Adrenal gland (tissue), 12 donors: Measurements from ENCODE around the gene GRAP. TPM values are rescaled to one million over a fixed set of nuclear protein-coding genes. Genes with fewer than 3 reads are reported as not detected.

Experiments
- DNase-seq, 7 donors: peaks; one replicate each; pipeline ENCODE4 v3.0.0-alpha.2; 2019 to 2020
- H3K27ac ChIP-seq, 5 donors: fragments of 200-600 bp; sonication (generic) in 4 of 5; 1 replicate in 3 of 5; 2 replicates in 2 of 5; pipeline versions ENCODE4 v1.5.1 to v1.8.0; 2016 to 2020; ENCODE audit warnings: mild to moderate bottlenecking in 1 of 5
- H3K27me3 ChIP-seq: fragments of 200-600 bp; 2 replicates; pipeline ENCODE4 v1.8.0; 2021
- H3K36me3 ChIP-seq, 2 donors: fragments of 200-600 bp; replicated peaks in 1 of 2; 1 replicate in 1 of 2; 2 replicates in 1 of 2; pipeline versions ENCODE4 v1.5.1 to v1.8.0; 2018 to 2022
- H3K4me1 ChIP-seq, 2 donors: fragments of 200-600 bp; replicated peaks in 1 of 2; 1 replicate in 1 of 2; 2 replicates in 1 of 2; pipeline versions ENCODE4 v1.5.1 to v1.8.0; 2018 to 2021
- H3K4me3 ChIP-seq, 4 donors: fragments of 200-600 bp; sonication (generic) in 3 of 4; one replicate each; pipeline ENCODE4 v1.5.1; 2016 to 2018
- H3K9me3 ChIP-seq, 3 donors: fragments of 200-600 bp; sonication (generic) in 1 of 3; replicated peaks in 1 of 3; 1 replicate in 2 of 3; 2 replicates in 1 of 3; pipeline versions ENCODE4 v1.5.1 to v1.8.0; 2016 to 2021
- POLR2A ChIP-seq, 2 donors: fragments of 450-650 bp; IDR thresholded peaks; one replicate each; pipeline ENCODE4 v1.6.1; 2017; ENCODE audit warnings: antibody characterized with exemption in 2 of 2, mild to moderate bottlenecking in 2 of 2, moderate library complexity in 1 of 2
- WGBS, 4 donors: extraction: QIAGEN DNeasy Blood & Tissue Kit in 2 of 4; methylation state at CpG; one replicate each; pipeline versions ENCODE4 v1.1.5 to v1.1.7; 2013 to 2017; 5-methylcytosine and 5-hydroxymethylcytosine counted together
- intact Hi-C, 2 donors: fragments of 100-400 bp; cut with DNase I; formaldehyde crosslinking; loops; one replicate each; pipeline versions ENCODE4 v1.14.1 to v1.15.0; 2022 to 2023
- polyA plus RNA-seq, 3 donors: library from polyadenylated mRNA; stranded (reverse); fragments of 200-250 nt in 2 of 3; fragments of 350-450 nt in 1 of 3; fragmentation: Illumina TruSeq in 1 of 3; extraction: RNeasy Lipid Tissue Mini Kit (QIAGEN cat#74804) in 1 of 3; gene quantifications; one replicate each; pipeline ENCODE4 v1.2.3, GENCODE V29; 2013 to 2014
- total RNA-seq, 9 donors: library from RNA; depleted of rRNA in 4 of 9; stranded (reverse); fragments of >200 nt in 4 of 9; fragments of 120-200 nt in 1 of 9; fragmentation: NEBNext Ultra II Directional in 1 of 9; extraction: Animal tissue kit (Norgen Biotek cat#: 25700) in 1 of 9; gene quantifications; one replicate each; pipeline versions ENCODE4 v1.1.0 to v1.2.4, GENCODE V29; 2013 to 2023
- TF ChIP-seq, protein P1 (sequence below), 6 experiments: fragments of 450-650 bp in 4 of 6; fragments of 200-600 bp in 2 of 6; sonication (generic) in 1 of 6; IDR thresholded peaks; 1 replicate in 5 of 6; 2 replicates in 1 of 6; pipeline versions ENCODE4 v1.5.1 to v1.8.0; 2016 to 2021; ENCODE audit warnings: antibody characterized with exemption in 6 of 6, mild to moderate bottlenecking in 2 of 6, moderate library complexity in 1 of 6
- donor health status: healthy with polysubstance abuse.
- donor health status: Bipolar disorder and iron deficiency.
- donor health status: DM: yes; HTN: yes; CAD: no.
- donor health status: DM: no; HTN: no; CAD: no.
- donor health status: DM: no; HTN: no; CAD: no.
- donor health status: DM: yes; HTN: yes; CAD: no.

Gene GRAP
- total and polyA plus RNA-seq, 12 donors: 1.7 to 17.0 (median 7.5) TPM

DNA sequence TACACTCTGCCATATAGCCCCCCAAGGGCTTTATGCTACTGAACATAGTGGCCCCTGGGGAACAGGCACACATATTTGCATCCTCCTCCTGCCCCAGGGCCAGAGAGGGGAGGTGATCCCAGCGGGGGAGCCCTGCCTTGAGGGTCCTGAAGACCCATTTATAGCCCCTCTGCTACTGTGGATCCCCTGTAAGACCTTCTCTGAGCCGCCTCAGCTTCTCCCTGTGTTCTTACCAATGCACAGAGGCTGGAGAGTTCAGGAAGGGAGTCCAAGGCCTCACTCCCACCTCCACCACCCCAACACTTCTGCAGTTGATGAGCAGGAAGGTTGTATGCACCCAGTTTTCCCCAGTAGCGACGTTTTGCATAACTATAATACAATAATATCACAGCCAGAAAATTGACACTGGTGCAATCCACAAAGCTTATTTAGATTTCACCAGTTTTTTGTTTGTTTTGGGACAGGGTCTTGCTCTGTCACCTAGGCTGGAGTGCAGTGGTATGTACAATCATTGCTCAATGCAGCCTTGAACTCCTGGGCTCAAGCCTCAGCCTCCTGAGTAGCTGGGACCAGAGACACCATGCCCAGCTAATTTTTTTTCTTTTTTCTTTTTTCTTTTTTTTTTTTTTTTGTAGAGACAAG, 40.8 kb downstream of the GRAP start:
- Histone ChIP-seq H3K4me3 (no peak overlapping the region), H3K27ac (no peak overlapping the region), H3K4me1 (peaks cover 12 to 13% of the 10 kb centered on the region in 2 donors), H3K36me3 (no peaks in the 10 kb centered on the region), H3K27me3 (no peaks in the 10 kb centered on the region), H3K9me3 (no peaks in the 10 kb centered on the region)
- intact Hi-C loops: no loop called here
- 89 to 93% (median 92%) methylated on average over 4 of the region's 4 CpGs for WGBS, 4 donors
- DNase-seq: no peak
- TF ChIP-seq, protein P1, sequence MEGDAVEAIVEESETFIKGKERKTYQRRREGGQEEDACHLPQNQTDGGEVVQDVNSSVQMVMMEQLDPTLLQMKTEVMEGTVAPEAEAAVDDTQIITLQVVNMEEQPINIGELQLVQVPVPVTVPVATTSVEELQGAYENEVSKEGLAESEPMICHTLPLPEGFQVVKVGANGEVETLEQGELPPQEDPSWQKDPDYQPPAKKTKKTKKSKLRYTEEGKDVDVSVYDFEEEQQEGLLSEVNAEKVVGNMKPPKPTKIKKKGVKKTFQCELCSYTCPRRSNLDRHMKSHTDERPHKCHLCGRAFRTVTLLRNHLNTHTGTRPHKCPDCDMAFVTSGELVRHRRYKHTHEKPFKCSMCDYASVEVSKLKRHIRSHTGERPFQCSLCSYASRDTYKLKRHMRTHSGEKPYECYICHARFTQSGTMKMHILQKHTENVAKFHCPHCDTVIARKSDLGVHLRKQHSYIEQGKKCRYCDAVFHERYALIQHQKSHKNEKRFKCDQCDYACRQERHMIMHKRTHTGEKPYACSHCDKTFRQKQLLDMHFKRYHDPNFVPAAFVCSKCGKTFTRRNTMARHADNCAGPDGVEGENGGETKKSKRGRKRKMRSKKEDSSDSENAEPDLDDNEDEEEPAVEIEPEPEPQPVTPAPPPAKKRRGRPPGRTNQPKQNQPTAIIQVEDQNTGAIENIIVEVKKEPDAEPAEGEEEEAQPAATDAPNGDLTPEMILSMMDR (IDR thresholded peaks at IDR 0.05): no peak
- TF ChIP-seq POLR2A (IDR thresholded peaks at IDR 0.05): no peak

DNA sequence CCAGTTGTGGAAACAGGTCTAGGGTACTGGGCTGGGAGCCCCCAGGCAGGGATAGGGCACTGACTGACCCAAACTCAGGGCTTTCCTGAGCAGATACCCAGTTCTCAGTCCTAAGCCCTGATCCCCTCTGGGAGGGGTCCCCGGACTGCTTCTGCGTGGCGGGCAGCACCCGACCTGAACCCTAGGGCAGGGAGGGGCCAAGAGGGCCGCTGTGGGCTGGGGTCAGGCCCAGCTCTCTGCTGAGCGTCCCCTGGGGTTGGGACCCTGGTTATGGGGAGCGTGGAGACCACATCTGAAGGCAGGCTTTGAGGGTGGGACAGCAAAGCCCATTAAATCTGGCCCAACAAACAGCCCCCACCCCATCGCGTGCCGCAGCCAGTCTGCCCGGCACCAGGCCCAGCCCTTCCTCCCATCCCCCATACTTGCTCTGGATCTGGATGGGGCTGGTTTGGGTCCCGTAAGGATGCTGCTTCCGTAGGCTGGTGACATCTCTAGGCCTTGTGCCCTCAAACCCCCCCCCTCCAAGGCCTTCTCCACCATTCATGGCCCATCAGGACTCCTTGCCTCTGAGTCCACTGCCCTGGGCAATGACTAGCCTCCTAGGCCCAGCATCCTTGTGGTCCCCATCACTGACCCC, 41.5 kb downstream of the GRAP start:
- no peak for TF ChIP-seq POLR2A (IDR thresholded peaks at IDR 0.05)
- TF ChIP-seq, protein P1 (IDR thresholded peaks at IDR 0.05): no peak
- peak overlapping the region in 2 of 4 donors; percentile 43 to 89 for H3K4me3 ChIP-seq
- intact Hi-C loops: no loop called here
- H3K9me3 ChIP-seq: no peaks in the 10 kb centered on the region
- WGBS, 4 donors: 77 to 95% (median 90%) methylated on average over 6 to 13 of the region's 13 CpGs
- no peaks in the 10 kb centered on the region for H3K36me3 ChIP-seq
- H3K4me1 ChIP-seq: peaks cover 12 to 13% of the 10 kb centered on the region in 2 donors
- no peaks in the 10 kb centered on the region for H3K27me3 ChIP-seq
- no peak for DNase-seq
- H3K27ac ChIP-seq: peak overlapping the region in 3 of 5 donors; percentile 7 to 72 (median 37)

DNA sequence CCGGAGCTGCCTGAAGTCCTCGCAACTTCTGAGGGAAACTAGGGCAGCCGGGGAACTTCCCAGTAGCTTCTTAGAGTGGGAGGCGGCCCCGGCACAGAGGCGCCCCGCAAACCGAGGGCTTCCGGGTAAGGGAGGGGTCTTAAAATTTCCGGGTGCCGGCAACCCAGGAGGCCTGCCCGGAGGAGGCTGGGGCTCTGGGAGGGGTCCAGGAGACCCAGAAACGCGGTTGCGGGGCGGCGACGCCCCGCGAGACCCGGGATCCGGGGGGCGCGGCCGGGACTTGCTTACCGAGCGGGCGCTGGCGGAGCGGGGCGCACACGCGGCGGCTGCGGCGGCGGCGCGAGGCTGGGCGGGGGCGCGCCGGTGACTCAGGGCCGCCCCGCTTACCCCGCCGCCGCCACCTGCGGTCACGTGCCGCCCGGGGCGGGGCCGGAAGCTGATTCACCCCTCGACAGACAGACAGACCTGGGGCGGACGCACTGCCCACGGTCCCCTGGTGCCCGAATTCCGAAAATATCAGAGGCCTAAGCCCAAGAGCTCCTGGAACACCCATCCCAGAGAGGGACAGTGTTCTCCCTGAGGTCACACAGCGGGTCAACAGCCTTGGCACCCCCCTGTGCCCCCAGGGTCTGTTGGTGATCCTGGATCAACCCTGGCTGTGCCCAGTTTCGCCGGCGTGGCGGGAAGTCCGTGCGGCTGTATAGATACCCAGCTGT, 42.2 kb downstream of the GRAP start, which contains the start of gene FAM83G:
Gene FAM83G (minus strand): TSS at position 344 of the 716 bp plus-strand sequence. CDS start 723 bp downstream, outside the sequence.
- Histone ChIP-seq H3K9me3 (no peaks in the 10 kb centered on the region), H3K27ac (peak within 1 kb of the TSS in 3 of 5 donors; percentile 7 to 72 (median 55)), H3K36me3 (no peaks in the 10 kb centered on the region), H3K27me3 (no peaks in the 10 kb centered on the region), H3K4me3 (peak within 1 kb of the TSS in 2 of 4 donors; percentile 43 to 89), H3K4me1 (peaks cover 12 to 13% of the 10 kb centered on the region in 2 donors)
- peak; percentile 85 to 91 (median 88) for DNase-seq
- peak; percentile 32 to 74 for TF ChIP-seq POLR2A (IDR thresholded peaks at IDR 0.05)
- TF ChIP-seq, protein P1 (IDR thresholded peaks at IDR 0.05): no peak
- intact Hi-C loops: no loop called here
- WGBS, 4 donors: 5 to 65% (median 6%) methylated on average over 3 to 67 of the region's 67 CpGs
